ENCODE data around the gene FAM151A.

Gene FAM151A

DNA sequence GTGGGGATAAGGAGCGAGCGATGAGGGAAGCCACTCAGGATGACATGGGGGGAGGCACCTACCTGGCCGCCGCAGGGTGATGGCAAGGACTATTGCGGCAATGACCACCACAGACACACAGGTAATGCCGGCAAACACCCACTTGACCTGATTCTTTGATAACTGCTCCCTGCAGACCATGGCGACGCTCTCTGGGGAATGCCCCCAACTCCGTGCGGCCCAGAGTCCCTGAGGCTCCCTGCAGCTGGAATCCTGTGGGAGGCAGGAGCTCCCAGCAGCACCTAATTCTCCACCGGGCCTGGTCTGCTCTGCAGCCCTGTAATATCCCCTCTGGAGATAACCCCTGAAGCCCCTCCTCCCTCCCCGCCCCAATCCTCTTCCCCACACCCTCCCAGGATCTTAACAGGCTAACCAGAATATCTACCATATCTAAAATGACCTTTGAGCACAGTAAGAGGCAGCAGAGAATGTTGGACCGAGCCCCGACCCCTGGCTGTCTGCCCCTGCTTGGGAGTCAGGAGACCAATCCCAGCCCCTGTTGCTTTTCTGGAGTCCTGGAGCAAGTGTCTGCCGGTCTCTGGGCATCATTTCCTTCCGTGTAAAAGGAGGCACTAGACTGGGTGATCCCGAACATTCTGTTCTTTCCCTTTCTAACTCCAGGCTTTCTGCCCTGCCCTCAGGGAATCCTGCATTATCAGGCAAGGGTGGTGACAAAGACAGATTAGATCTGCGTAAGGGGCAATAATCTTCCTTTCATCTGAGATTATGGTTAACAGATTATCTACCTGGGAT is at the start of gene FAM151A:
Gene FAM151A (minus strand): TSS at position 310 of the 792 bp plus-strand sequence. CDS start 130 bp downstream, at position 180.
- no peak for DNase-seq (ENCODE audit: low read depth in 3 of 3)

- DNase-seq (ENCODE audit: low read depth in 3 of 3): peak; percentile 21 to 39 (median 27)
Observed at GRCh38 chr1:54671985-54672608, 48.8 kb upstream of the FAM151A start.

DNA sequence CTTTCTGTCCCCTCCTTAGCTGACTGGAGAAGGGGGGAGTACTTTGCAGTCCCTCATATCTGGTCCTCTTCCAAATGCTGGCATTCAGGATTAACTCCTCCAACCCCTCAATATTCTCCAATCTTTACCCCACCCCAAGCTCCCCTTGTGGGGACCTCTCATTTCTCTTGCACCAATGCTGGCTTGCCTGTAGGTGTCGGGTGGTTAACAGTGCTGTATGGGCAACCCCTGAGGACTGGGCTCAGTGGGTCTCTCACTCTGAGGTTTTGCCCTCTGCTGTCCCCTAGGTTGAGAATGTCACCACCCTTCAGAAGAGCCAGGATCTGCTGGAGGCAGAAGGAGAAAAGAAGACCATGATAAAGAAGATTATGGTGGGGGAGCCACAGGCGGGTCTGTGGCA is 45.2 kb upstream of the FAM151A start:
- DNase-seq (ENCODE audit: low read depth in 3 of 3): no peak

- DNase-seq (ENCODE audit: low read depth in 3 of 3): no peak
Observed at GRCh38 chr1:54667797-54668196, 44.5 kb upstream of the FAM151A start.

- DNase-seq (ENCODE audit: low read depth in 3 of 3): no peak
Observed at GRCh38 chr1:54666333-54666732, 43.0 kb upstream of the FAM151A start.

- no peak for DNase-seq (ENCODE audit: low read depth in 3 of 3)
Observed at GRCh38 chr1:54665852-54666251, 42.5 kb upstream of the FAM151A start.

GRCh38 chr1:54664364-54664763 is 41.0 kb upstream of the FAM151A start:
- DNase-seq (ENCODE audit: low read depth in 3 of 3): no peak

- no peak for DNase-seq (ENCODE audit: low read depth in 3 of 3)
Observed at GRCh38 chr1:54663725-54664124, 40.4 kb upstream of the FAM151A start.

- DNase-seq (ENCODE audit: low read depth in 3 of 3): no peak
Observed at GRCh38 chr1:54658164-54658913, 35.0 kb upstream of the FAM151A start.

- DNase-seq (ENCODE audit: low read depth in 3 of 3): no peak
Observed at GRCh38 chr1:54653036-54653435, 29.7 kb upstream of the FAM151A start.

- no peak for DNase-seq (ENCODE audit: low read depth in 3 of 3)
Observed at GRCh38 chr1:54652168-54652567, 28.8 kb upstream of the FAM151A start.

DNA sequence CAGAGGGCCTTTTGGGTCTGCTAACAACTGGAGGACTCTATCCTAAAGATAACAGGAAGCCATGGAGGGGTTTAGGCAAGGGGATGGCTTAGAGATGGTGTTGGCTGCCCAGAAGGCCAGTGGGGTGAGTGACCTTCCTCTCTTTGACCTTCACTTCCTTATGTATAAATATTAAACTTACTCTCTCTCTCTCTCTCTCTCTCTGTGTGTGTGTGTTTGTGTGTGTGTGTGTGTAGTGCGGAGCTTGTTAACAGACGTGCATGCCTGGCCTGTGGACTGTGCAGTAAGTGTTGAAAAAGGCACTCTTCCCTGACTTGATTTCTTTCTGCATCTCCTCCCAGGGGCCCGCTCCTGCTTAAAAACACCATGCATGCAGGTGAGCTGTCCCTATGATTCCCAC is 28.3 kb upstream of the FAM151A start:
- DNase-seq (ENCODE audit: low read depth in 3 of 3): no peak

- no peak for DNase-seq (ENCODE audit: low read depth in 3 of 3)
Observed at GRCh38 chr1:54650417-54650816, 27.1 kb upstream of the FAM151A start.

DNA sequence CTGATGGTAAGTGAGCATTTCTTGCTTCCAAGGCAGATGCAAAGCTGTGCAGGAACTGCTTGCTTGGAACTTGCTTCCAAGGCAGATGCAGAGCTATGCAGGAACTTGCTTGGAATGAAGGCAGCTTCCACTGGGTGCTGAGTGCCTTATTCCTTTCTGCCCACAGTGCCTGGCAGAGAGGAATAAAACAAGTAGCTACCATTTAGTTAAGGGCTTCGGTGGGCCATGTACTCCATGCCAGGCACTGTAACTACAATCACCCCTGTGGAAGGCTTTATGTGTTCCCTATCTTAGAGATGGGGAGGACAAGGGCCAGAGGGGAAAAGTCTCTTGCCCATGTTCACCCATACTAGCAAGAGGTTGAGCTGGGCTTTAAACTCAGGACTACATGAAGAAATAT is 26.6 kb upstream of the FAM151A start:
- no peak for DNase-seq (ENCODE audit: low read depth in 3 of 3)

DNA sequence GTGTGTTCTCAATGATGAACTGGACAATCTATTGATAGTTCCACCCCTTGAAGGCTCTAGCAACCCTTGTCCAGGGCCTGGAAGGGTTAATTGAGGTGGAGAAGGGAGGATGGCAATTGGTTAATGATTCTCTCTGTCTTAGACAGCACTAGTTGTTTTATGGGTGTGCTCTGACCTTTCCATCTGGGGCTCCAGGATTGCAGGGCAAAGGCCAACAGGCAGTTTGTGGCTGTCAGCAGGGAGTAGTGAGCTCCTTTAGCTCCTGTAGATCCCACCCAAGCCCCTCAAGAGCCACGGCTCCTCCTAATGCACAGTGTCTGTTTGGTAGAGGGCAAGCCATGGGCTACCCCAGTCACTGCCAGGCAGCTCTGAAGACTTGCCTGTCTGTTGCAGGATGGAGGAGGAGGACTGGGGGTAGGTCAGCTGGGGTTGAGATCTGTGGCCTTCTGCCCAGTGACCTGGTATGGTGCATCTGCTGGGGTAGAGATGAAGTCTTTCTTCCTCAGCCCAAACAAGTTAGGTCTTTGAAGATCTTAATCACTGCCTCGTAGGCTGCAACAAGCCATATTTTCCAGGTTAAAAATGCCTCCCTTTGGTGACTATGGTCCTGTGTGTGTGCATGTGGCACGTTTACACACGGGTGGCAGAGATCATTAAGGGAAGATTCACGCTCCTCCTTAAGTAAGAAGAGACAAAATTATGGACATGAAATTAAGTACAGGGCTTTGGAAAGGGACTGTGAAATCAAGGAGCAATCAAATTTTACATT is 26.0 kb upstream of the FAM151A start:
- DNase-seq (ENCODE audit: low read depth in 3 of 3): no peak

DNA sequence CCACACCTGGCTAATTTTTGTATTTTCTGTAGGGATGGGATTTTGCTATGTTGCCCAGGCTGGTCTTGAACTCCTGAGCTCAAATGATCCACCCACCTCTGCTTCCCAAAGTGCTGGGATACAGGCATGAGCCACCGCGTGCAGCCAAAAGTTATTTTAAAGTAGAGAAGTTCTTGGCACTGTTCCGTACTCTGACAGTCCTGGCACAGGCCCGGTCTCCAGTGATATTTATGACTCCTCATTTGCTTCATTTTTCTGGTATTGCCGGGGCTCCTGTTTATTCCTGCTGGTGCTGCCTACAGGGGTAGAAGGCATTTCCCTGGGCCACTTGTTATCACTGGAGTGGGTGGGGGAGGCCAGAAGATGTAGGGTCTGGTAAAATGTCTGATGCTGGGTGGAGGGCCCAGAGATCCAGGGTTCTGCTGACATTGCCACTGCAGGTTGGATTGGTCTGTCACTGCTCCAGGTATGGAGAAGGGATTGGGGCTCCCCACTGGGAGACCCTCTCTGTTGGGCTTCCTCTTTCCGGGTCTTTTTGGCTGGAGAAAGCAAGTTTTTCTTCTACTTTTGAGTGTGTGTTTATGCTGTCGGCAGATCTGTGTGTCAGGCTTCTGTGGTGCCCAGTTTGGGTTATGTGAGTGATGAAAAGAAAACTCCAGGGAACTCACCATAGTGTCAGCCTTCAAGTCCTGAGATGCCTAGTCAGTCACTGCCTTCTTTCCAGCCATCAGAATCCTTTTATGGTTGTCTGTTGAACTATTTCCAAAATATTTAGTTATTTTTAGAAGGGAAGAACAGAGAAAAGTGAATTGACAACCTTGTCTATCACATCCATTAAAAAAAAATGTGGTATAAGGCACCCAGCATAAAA is 22.7 kb upstream of the FAM151A start:
- DNase-seq (ENCODE audit: low read depth in 3 of 3): no peak

GRCh38 chr1:54643736-54644135 is 20.4 kb upstream of the FAM151A start:
- DNase-seq (ENCODE audit: low read depth in 3 of 3): no peak

- no peak for DNase-seq (ENCODE audit: low read depth in 3 of 3)
Observed at GRCh38 chr1:54640863-54641836, 17.8 kb upstream of the FAM151A start, which contains the start of gene MROH7. Gene MROH7 (plus strand): TSS chr1:54641786. CDS start chr1:54652927, 11,141 bp downstream.

- DNase-seq (ENCODE audit: low read depth in 3 of 3): no peak
Observed at GRCh38 chr1:54640361-54640760, 17.0 kb upstream of the FAM151A start.

Measured in stimulated activated CD4-positive, alpha-beta T cell treated with anti-CD3 and anti-CD28 coated beads, TNF-alpha, amount 100 ng/mL, for 4 hours (primary cell).